NK-92 (cell line): ENCODE data around the gene OSBP2.
"Not testable (repeated sequence)": the region's sequence is repeated elsewhere in the genome, so short reads cannot be mapped to it uniquely, and the experiment has no call there.

ENCODE experiments used
- DNase-seq: peaks from one replicate; lab custom pipeline; 2025; ENCODE audit not compliant: unreplicated experiment; lab: John Stamatoyannopoulos, UW

OSBP2 gene

DNA sequence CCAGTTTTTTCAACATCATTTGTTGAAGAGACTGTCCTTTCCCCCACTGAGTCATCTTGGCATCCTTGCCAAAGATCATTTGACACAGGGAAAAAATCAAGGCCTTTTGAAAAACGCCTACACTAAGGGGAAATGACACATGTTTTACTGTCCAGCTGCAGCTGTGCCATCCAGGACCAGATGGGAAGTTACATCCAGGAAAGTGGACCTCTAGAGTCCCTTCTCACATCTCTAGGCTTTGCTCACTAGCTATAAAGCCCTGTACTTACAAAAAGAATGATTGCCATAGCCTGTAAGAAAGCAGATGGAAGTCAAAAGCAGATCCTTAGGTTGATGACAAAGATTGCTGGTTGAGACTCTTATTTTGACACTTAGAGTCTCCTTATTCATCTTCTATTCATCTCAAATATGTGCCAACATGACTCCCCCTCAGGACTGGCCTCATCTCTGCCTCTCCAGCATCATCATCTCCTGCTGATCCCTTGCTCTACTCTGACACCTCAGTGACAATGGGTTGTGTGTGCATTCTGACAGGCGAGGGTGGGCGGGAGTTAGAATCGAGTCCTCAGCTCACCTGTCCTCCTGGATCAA is 22.8 kb downstream of the OSBP2 start:
- no peak for DNase-seq

DNA sequence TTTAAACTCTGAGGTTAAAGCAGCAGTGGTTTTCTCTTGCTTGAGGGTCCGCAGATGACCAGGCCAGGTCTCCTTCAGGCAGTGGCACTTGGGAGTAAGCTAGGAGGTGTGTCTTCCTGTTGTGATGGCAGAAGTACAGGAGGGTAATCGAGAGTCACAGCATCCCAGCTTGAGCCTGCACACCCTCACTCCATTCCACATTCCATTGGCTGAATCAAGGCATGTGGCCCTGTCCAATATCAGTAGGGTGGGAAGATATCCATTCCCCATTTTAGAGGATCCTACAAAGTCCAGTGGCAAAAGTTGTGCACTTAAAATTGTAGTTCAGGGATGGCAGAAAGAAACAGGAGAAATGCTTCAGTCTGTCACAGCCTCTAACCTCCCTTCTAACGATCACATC is 23.3 kb downstream of the OSBP2 start:
- no peak for DNase-seq

DNA sequence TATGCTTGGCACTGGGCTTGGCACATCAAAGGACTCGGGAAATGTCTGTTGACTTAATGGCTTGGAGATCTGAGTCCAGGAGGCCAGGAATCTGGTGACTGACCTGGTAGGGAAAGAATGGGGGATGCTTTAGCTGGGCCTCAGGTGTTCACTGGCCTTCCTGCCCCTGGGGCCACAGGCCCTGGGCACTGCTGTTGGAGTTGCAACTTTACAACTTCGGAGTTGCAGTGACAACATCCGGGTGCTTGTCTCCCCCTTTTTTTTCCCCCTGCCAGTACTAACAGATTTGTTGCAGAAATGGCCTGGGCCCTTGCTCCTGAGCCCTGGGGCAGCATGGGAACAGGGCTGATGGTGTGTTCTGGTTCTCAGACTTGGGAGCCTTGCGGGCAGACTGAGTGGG is 23.8 kb downstream of the OSBP2 start:
- DNase-seq, result no peak

DNA sequence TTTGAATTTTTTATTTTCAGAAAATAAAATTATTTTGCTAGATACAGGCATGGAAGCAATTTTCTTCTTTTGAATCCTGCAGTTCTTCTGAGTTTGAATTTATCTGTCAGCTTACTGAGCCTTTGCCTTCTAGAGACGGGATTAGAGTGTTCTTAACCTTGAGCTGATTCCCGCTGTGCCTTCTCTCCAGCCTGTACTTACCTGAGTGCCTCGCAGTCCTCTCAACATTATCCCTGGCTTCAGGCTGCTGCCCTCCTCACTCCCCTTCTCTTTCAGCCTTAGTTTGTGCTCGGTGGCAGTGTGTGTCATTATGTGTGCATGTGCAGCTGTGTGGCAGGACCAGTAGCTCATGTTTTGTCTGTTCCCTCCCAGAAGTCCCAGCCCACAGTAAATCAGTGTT is 24.3 kb downstream of the OSBP2 start:
- no peak for DNase-seq

DNA sequence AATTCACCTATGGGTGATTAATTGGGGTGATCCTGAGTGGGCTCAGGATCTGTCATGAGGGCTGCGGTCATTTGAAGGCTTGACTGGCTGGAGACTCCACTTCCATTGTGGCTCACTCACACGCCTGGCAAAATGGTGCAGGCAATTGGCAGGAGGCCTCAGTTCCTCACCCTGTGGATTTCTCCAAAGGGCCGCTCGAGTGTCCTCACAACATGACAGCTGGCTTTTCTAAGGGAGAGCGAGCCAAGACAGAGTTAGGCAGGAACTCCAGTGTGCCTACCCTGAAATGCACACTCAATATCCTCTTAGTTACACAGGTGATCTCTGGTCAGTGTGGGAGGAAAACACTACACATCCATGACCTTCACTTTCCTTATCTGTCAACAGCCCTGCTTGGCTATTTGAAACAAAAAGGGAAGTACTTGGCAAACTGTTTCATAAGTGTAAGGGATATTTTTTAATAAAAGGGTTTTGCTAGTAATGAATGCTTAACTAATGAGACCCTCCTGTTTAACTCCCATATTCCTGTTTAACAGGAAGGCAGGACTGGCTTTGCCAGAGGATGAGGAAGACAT is 25.7 kb downstream of the OSBP2 start:
- DNase-seq, result no peak

DNA sequence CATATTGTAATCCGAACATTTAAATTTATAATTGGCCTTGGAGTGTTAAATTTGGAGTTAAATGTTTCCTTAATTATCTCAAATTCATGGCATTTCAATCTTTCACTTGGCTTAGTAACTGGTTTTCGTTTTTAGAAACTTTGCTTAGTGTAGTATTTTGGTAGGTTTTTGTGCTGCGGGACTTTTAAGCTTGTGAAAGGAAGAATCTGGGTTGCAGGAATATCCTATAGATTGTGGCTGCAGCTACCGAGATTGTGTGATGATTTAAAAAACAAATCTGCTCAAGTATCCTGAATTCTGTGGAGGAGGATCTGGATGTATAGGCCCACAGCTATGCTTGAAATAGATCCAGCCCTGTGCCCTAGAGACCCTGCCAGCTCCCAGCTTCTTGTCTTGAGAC is 27.1 kb downstream of the OSBP2 start:
- no peak for DNase-seq

DNA sequence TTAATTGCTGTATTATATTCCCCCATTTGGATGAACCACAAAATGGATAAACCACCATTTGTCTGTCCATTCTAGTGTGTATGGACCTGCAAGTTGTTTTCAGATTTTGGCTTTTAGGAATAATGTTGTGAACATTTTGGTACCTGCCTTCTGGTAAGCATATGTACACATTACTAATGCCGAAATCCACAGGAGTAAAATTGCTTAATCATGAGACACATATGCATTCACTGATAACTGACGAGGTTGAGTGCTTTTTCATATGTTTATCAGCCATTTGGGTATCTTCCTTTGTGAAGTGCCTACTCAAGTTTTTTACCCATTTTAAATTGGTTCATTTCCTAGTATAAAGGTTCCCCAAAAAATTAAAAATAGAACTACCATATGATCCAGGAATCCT is 34.2 kb downstream of the OSBP2 start:
- no peak for DNase-seq

DNA sequence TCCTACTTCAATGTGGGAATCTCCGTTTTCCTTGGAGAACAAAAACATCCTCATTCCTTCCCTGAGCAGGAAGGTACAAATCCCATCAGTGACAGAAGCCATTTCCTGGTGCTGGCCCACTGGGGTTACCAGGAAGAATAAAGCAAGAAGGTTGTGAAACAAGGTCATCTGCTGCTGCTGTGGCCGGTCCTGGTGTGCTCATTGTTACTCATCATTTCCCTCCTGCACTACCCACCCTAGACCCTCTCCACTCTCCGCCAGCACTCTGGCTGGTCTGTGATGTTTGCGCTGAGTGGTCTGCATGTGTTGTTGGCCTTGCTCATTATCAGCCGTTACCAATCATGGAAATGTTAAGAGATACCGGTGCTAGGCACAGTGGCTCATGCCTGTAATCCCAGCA is 37.0 kb downstream of the OSBP2 start:
- DNase-seq, result no peak

DNA sequence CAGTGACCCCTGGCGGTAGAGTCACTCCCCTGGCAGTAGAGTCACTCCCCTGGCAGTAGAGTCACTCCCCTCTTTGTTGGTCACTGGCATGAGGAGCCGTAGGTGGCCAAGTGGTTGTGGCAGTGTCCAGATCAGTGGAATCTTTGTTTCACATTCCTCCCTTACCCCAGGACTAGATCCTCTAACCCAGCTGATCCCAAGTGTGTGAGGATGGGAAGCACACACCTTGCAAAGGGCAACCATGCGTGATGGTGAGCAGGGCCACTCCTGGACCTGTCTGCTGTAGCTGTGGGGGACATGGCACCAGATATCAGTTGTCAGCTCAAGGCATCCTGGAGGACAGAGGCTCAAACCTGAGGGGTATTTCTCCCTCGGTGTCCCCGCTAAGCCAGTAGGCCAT is 37.8 kb downstream of the OSBP2 start:
- no peak for DNase-seq

DNA sequence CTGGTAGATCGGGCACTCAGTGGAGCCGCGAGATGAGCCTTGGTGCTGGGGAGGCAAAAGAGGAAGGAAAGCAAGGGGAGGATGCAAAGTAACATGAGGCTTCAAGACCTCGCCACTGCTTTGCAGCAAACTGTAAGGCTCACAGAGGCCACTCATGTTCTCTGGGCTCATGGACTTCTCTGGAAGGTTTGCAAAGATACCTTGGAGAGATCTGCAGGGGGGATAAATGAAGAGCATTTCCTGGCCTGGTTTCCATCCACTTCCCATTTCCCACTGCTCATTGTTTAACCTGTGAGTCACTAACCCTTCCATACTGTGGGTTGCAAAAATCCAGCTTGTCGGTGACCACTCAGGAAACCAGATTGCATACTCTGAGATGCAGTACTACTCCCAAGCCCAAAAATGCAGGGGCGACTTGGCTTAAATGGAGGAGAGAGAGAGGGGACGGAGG is 38.5 kb downstream of the OSBP2 start:
- DNase-seq, result no peak

DNA sequence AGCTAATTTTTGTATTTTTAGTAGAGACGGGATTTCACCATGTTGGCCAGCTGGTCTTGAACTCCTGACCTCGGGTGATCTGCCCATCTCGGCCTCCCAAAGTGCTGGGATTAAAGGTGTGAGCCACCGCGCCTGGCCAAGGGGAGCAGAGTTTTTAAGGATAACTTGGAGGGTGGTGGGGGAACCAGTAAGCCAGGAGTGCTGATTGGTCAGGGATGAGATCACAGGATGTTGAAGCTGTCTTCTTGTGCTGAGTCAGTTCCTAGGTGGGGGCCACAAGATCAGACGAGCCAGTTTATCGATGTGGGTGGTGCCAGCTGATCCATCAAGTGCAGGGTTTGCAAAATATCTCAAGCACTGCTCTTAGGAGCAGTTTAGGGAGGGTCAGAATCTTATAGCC is 45.3 kb downstream of the OSBP2 start:
- not testable (repeated sequence) for DNase-seq

DNA sequence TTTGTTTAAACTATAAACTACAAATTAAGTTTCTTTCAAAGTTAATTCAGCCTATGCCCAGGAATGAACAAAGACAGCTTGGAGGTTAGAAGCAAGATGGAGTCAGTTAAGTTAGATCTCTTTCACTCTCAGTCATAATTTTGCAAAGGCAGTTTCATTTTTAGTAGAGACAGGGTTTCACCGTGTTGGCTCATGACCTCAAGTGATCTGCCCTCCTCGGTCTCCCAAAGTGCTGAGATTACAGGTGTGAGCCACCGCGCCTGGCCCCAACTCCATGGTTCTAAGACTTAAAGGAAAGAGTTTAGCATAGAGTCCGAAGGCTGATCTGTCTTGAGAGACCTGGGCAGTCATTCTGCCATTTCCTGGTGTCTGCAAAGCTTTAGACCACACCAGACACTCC is 45.8 kb downstream of the OSBP2 start:
- not testable (repeated sequence) for DNase-seq

DNA sequence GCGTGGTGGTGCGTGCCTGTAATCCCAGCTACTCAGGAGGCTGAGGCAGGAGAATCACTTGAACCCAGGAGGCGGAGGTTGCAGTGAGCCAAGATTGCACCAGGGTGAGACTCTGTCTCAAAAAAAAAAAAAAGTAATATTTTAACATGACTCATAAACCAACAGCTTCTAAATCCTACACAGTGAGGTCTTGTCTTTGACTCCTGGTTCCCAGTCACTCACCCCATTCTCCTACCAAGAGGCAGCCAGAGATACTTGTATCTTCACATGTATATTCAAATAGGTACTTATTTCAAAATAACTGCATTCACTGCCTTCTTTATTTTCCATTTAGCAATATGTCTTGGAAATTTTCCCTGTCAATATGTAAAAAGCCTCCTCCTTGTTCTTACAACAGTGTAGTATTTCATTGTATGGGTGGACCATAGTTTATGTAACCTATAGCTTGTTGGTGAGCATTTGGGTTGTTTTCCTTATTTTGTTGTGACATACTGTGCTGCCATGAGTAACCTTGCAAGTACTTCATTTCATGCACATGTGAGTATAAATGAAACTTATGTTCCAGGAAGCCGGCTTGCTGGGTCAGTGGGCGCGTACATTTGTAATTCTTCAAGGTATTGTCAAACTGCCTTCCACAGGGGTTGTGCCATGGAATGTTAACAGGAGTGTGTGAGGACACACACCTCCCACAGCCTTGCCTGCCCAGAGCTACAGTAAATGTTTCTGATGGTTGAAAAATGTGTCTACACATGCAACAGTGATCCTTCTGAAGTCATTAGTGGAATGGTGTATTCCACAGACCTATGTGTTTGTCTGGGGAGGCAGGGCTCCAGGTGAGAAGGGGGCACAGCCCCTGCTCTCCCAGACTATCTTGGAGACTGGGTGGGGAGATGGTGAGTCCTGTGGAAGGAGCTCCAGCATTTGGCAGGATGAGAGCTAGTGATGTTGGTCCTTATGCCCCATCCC is 47.9 kb downstream of the OSBP2 start:
- no peak for DNase-seq

DNA sequence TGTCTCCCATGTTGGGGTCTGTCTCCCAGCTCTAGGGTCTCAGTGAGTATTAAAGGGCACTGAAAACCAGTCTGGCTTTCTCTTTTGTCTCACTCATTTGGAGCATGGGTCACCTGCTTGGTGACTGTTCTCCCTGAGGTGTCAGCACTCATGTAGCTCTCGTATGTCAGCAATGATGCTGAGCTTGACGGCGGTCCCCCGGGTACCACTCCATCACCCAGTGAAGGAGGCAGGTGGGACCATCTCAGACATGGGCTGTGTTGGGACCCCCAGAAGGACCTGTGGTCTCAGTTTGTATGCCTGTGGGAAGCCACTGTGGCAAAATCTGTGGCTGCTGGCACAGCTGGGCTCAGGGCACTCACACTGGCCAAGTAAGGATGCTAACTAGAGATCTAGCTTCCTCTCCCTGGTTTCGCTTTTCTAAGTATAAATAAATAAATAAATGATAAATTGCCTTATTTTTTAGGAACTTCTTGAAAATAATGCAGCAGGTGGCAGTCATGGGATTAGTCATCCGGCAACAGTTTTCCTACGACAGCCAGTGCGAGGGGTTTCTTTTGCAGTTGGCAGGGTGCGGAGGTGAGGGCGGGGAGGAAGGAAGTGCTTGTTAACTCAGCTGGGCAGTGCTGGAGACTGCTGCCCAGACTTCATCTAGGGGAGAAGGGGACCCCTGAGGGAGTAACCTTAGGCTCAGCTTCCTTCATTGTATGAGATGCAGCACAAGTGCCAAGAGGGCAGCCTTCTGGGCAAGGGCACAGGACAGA is 48.8 kb downstream of the OSBP2 start:
- DNase-seq, result no peak

DNA sequence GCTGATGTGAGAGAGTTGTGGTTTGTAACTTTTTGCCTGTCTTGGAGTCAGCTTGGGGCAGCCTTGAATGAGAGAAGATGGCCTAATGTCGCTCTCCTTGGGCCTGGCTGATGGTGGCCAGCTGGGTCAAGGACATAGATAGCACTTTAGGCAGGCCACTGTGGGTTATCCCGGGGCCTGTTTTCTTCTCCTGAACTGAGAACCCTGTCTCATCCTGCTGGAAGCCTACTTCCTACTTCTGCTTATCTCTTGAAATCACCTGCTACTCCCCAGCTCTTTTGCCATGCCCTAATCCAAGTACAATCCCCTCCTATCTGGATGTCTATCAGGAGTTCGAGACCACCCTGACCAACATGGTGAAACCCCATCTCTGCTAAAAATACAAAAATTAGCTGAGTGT is 49.5 kb downstream of the OSBP2 start:
- no peak for DNase-seq

DNA sequence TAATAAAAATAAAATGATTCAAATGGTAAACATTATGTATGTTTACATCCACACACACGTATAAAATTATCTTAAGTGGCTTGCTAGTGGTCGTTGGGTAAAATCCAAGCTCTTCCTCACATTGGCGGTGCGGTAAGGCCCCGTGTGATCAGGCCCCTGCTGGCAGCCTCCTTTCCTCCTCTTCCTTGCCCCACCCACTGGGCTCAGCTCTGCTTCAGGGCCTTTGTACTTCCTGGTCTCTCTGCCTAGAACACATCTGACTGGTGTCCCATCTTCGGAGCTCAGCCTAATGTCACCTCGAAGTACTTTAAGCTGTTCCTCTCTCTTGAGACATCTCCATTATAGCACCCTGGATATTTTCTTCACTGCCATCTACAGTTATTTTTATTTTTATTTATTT is 52.8 kb downstream of the OSBP2 start:
- DNase-seq, result no peak

DNA sequence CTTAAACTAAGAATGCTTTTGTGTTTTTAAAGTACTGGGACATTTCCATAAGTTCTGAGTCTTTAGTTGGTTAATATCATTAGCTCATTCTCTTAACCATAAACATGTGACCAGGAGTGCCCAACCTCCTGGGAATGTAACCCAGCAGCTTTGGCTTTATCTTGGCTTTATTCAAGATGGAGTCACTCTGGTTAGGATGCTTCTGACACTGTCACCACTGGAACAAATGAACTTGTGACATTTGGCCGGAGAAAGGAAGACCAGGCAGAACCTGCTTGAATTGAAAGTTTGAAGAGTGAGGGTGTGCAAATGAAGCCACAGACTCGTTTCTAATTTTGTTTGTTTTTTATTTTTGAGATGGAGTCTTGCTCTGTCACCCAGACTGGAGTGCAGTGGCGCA is 54.6 kb downstream of the OSBP2 start:
- no peak for DNase-seq

DNA sequence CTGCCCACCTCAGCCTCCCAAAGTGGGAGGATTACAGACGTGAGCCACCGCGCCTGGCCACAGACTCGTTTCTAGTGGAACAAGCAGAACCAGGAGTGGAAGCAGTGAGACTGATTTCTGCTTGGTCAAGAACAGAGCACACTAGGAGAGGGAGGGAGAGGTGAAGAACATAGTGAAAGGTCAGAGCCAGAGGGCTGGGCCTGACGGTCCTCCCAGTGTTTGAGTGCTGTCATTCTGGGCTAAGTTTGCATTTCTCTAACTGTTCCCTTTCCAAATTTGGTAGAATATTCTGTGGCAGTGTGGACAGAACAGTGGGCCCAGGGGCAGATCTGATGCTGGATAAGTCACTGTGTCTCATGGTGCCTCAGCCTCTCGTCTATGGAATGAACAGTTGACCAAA is 55.2 kb downstream of the OSBP2 start:
- DNase-seq, result no peak

DNA sequence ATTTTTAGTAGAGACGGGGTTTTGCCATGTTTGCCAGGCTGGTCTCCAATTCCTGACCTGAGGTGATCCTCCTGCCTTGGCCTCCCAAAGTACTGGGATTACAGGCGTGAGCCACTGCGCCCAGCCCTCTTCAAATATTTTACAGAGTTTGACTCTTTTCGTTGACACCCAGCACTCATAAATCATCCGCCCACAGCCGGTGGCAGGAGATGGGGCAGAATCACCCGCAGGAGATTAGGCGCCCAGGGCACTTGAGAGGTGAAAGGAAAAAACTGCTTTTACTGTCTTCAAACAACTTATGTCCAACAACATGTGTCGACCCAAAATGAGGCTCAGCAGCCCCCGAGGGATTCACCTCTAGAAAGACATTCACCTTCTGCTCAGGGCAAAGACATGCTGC is 56.9 kb downstream of the OSBP2 start:
- DNase-seq, result no peak

DNA sequence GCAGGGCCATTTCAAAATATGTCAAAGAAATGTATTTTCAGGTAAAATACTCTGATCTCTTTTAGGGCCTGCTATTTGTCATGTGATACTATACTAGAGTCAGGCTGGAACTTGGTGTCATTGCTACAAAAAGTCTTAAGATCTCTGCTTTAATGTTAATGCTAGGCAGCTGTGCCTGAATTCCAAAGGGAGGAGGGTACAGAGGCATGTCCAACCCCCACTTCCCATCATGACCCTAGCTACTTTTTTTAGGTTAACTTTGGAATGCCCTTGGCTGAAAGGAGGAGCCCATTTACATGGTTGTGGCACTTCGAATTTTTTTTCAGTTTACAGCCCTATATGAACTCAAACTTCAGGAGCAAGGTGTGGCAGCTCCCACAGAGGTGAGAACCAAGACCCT is 58.1 kb downstream of the OSBP2 start:
- DNase-seq, result no peak

DNA sequence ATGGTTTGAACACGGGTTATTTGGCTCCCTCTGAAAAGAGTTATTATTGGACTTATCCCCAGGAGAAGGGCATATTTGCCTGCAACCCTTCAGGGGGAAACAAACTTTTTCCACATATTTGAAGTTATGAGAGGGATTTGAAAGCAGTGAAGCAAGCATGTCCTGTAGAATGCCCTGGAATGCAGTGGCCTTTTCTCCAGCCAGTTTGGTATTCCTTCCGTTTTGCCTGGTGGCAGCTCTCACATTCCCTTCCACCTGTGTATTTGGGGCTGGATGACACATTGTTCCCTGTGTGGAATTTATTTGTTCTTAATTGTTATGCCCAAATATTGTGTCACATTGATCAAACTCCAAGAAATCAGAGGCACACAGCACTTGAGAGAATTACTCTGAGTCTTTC is 59.0 kb downstream of the OSBP2 start:
- DNase-seq, result no peak

DNA sequence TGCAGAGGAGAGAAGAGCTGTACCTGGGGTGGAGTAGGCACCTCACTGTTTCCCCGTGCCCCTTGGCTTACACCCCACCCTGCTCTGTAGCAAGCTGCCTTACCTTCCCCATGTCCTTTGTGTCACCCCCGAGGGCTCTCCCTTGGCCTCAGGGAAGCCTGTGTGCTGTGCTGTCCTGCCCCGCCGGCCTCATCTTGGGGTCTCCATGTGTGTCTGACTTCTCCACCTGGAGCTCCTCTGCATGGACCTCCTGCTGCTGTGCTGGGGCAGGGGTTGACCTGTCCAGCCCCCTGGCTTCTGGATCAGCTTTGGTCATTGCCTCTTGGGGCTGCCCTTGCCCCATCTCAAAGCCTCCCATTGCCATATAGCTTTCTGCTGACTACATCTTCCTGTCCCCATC is 59.8 kb downstream of the OSBP2 start:
- DNase-seq, result no peak
